Karpas-422 (cell line): ENCODE results near the gene SFI1. TPM values are rescaled to one million over a fixed set of nuclear protein-coding genes. Genes with fewer than 3 reads are reported as not detected.

Experiments
- DNase-seq: peaks from one replicate; pipeline ENCODE4 v3.0.0-alpha.2; 2015
- H2AFZ ChIP-seq: fragments of 200-600 bp; sonication (generic); 2 replicates; pipeline ENCODE4 v1.6.1; 2014; ENCODE audit warnings: antibody characterized with exemption, low read length, mixed read lengths
- H3K27ac ChIP-seq: fragments of 200-600 bp; sonication (generic); 2 replicates; pipeline ENCODE4 v1.5.1; 2014; ENCODE audit warnings: mild to moderate bottlenecking, low read length, moderate library complexity
- H3K27me3 ChIP-seq: fragments of 200-600 bp; sonication (generic); 2 replicates; pipeline ENCODE4 v1.6.1; 2014; ENCODE audit warnings: low read length, mixed read lengths
- H3K36me3 ChIP-seq: fragments of 200-600 bp; sonication (generic); 2 replicates; pipeline ENCODE4 v1.6.1; 2014; ENCODE audit warnings: low read length, mixed read lengths; ENCODE audit not compliant: insufficient read depth
- H3K4me1 ChIP-seq: fragments of 200-600 bp; sonication (generic); 2 replicates; pipeline ENCODE4 v1.6.1; 2014; ENCODE audit warnings: mild to moderate bottlenecking, low read length, mixed read lengths
- H3K4me2 ChIP-seq: fragments of 200-600 bp; sonication (generic); 2 replicates; pipeline ENCODE4 v1.6.1; 2014; ENCODE audit warnings: low read length, low read depth, mild to moderate bottlenecking; ENCODE audit not compliant: poor library complexity, severe bottlenecking
- H3K4me3 ChIP-seq: fragments of 200-600 bp; sonication (generic); 2 replicates; pipeline ENCODE4 v1.5.1; 2014; ENCODE audit warnings: mild to moderate bottlenecking, antibody characterized with exemption, low read length, mixed read lengths
- H3K79me2 ChIP-seq: fragments of 200-600 bp; sonication (generic); 2 replicates; pipeline ENCODE4 v1.6.1; 2014; ENCODE audit warnings: mild to moderate bottlenecking, low read length, mixed read lengths
- H3K9ac ChIP-seq: fragments of 200-600 bp; sonication (generic); 2 replicates; pipeline ENCODE4 v1.6.0; 2014; ENCODE audit warnings: low read length
- H3K9me2 ChIP-seq: fragments of 200-600 bp; sonication (generic), shearing (Covaris generic); replicated peaks from 2 replicates; pipeline ENCODE4 v1.6.0; 2014; ENCODE audit warnings: mild to moderate bottlenecking, low read length, moderate library complexity; ENCODE audit not compliant: insufficient read depth
- H3K9me3 ChIP-seq: fragments of 300-700, 200-600 bp; sonication (generic); 2 replicates; pipeline ENCODE4 v1.6.1; 2014; ENCODE audit warnings: low read length, mixed read lengths
- H4K20me1 ChIP-seq: fragments of 200-600 bp; sonication (generic); 2 replicates; pipeline ENCODE4 v1.6.1; 2014; ENCODE audit warnings: mild to moderate bottlenecking, antibody characterized with exemption, low read length, low read depth; ENCODE audit not compliant: insufficient read depth
- small RNA-seq: library from RNA; depleted of rRNA; stranded (forward); fragments of <200 nt; gene quantifications from one replicate; pipeline ENCODE3, GENCODE V24; 2014
- total RNA-seq: library from RNA; depleted of rRNA; stranded (reverse); fragments of >200 nt; shearing (Covaris generic); gene quantifications from 2 replicates; pipeline ENCODE4 v1.2.3, GENCODE V29; 2014; ENCODE audit warnings: low replicate concordance; rRNA removed

Gene SFI1
- total RNA-seq, 1 experiment from 2014 or later: 43.2 TPM

- Histone ChIP-seq H3K9ac (peak overlapping the region; percentile 63), H2AFZ (peak overlapping the region; percentile 95), H3K36me3 (no peaks in the 10 kb centered on the region), H3K79me2 (peaks cover 43% of the 10 kb centered on the region), H3K9me2 (no peaks in the 10 kb centered on the region), H3K4me2 (peak overlapping the region; percentile 88), H3K9me3 (no peaks in the 10 kb centered on the region), H4K20me1 (no peaks in the 10 kb centered on the region), H3K27me3 (no peaks in the 10 kb centered on the region), H3K27ac (no peak overlapping the region), H3K4me3 (peak overlapping the region; percentile 96), H3K4me1 (peaks cover 18% of the 10 kb centered on the region)
- no peak for DNase-seq
Measured at GRCh38 chr22:31662668-31663037, 166.3 kb downstream of the SFI1 start.

Small RNA genes within 50 kb of the gene (small RNA-seq; reads per million reads assigned to genes)
- not detected for gene AL096701.2
- 0.16 reads per million for gene RNU6-28P

Other genes with a start within 250 kb of the SFI1 start
- 17.9 and 25.3 TPM in 2 replicates for gene PIK3IP1, start 204.0 kb upstream of the SFI1 start, total RNA-seq
- 65.4 and 87.4 TPM in 2 replicates for gene PATZ1, start 150.2 kb upstream of the SFI1 start, total RNA-seq
- 48.7 and 55.2 TPM in 2 replicates for gene DRG1, start 96.9 kb upstream of the SFI1 start, total RNA-seq
- gene EIF4ENIF1, start 6.7 kb upstream of the SFI1 start, total RNA-seq: 25.4 and 36.1 TPM in 2 replicates
- 31.6 and 45.8 TPM in 2 replicates for gene PISD, start 165.7 kb downstream of the SFI1 start, total RNA-seq